Measurements from ENCODE around the gene HDAC8. TPM values are rescaled to one million over a fixed set of nuclear protein-coding genes. Genes with fewer than 3 reads are reported as not detected.

HDAC8 gene
- polyA plus RNA-seq, 1 donor from 2014 or later: 54.0 TPM

- no peaks in the 10 kb centered on the region for H4K20me1 ChIP-seq (ENCODE audit: insufficient read depth)
- no peak overlapping the region for H3K9ac ChIP-seq (ENCODE audit: low read length)
- no peak overlapping the region for H3K4me3 ChIP-seq (ENCODE audit: low read length)
- H3K36me3 ChIP-seq (ENCODE audit: insufficient read depth, low read length): no peaks in the 10 kb centered on the region
- H3K27ac ChIP-seq (ENCODE audit: low read length): no peak overlapping the region
- H3K4me2 ChIP-seq (ENCODE audit: low read length): no peak overlapping the region
- no peaks in the 10 kb centered on the region for H3K79me2 ChIP-seq (replicated peaks; ENCODE audit: insufficient read depth, low read length)
- H2AFZ ChIP-seq (ENCODE audit: low read depth, low read length): no peak overlapping the region
- H3K9me3 ChIP-seq (ENCODE audit: low read length): no peaks in the 10 kb centered on the region
- TF ChIP-seq REST (IDR thresholded peaks at IDR 0.05; ENCODE audit: borderline replicate concordance): no peak
- no peak for TF ChIP-seq EP300 (conservative IDR thresholded peaks at IDR 0.05; ENCODE audit: poor library complexity, severe bottlenecking)
- H3K27me3 ChIP-seq (ENCODE audit: insufficient read depth, low read depth, low read length): no peaks in the 10 kb centered on the region
- no peaks in the 10 kb centered on the region for H3K9me2 ChIP-seq (ENCODE audit: insufficient read depth, low read length)
- no peaks in the 10 kb centered on the region for H3F3A ChIP-seq (ENCODE audit: insufficient read depth, low read length, poor library complexity, severe bottlenecking)
Observed at GRCh38 chrX:72532366-72532765, 40.3 kb downstream of the HDAC8 start.

- H2AFZ ChIP-seq (ENCODE audit: low read depth, low read length): no peak overlapping the region
- no peaks in the 10 kb centered on the region for H3K9me2 ChIP-seq (ENCODE audit: insufficient read depth, low read length)
- no peak overlapping the region for H3K27ac ChIP-seq (ENCODE audit: low read length)
- no peaks in the 10 kb centered on the region for H3K27me3 ChIP-seq (ENCODE audit: insufficient read depth, low read depth, low read length)
- H3K9me3 ChIP-seq (ENCODE audit: low read length): no peaks in the 10 kb centered on the region
- H3K4me2 ChIP-seq (ENCODE audit: low read length): no peak overlapping the region
- H4K20me1 ChIP-seq (ENCODE audit: insufficient read depth): no peaks in the 10 kb centered on the region
- H3K9ac ChIP-seq (ENCODE audit: low read length): no peak overlapping the region
- TF ChIP-seq POLR2AphosphoS5 (IDR thresholded peaks at IDR 0.05): no peak
- TF ChIP-seq EP300 (conservative IDR thresholded peaks at IDR 0.05; ENCODE audit: poor library complexity, severe bottlenecking): no peak
- no peak for TF ChIP-seq TAF1 (IDR thresholded peaks at IDR 0.05; ENCODE audit: low read depth)
- no peak for TF ChIP-seq RAD21 (conservative IDR thresholded peaks at IDR 0.05)
- TF ChIP-seq SMC3 (conservative IDR thresholded peaks at IDR 0.05; ENCODE audit: poor library complexity): no peak
- TF ChIP-seq MXI1 (conservative IDR thresholded peaks at IDR 0.05; ENCODE audit: poor library complexity, severe bottlenecking): no peak
- TF ChIP-seq CTCF (IDR thresholded peaks at IDR 0.05; ENCODE audit: poor library complexity, severe bottlenecking): no peak
- TF ChIP-seq REST (IDR thresholded peaks at IDR 0.05; ENCODE audit: borderline replicate concordance): no peak
- TF ChIP-seq EZH2 (IDR thresholded peaks at IDR 0.05; ENCODE audit: borderline replicate concordance, insufficient read depth, low read length, poor library complexity, severe bottlenecking): no peak
- no peaks in the 10 kb centered on the region for H3K79me2 ChIP-seq (replicated peaks; ENCODE audit: insufficient read depth, low read length)
- H3F3A ChIP-seq (ENCODE audit: insufficient read depth, low read length, poor library complexity, severe bottlenecking): no peaks in the 10 kb centered on the region
- no peaks in the 10 kb centered on the region for H3K36me3 ChIP-seq (ENCODE audit: insufficient read depth, low read length)
- H3K4me3 ChIP-seq (ENCODE audit: low read length): no peak overlapping the region
Observed at GRCh38 chrX:72526534-72527508, 45.8 kb downstream of the HDAC8 start.

All from neural cell (in vitro differentiated cells).